H9 (cell line): ENCODE results near the gene CLEC16A. TPM values are rescaled to one million over a fixed set of nuclear protein-coding genes. Genes with fewer than 3 reads are reported as not detected.

Experiments
- DNase-seq: peaks from one replicate; pipeline ENCODE4 v3.0.0-alpha.2; 2017
- H2AFZ ChIP-seq: one replicate; pipeline ENCODE4 v1.6.1; 2013; ENCODE audit warnings: mild to moderate bottlenecking, low read length, control low read depth, moderate library complexity
- H2AK5ac ChIP-seq: 2 replicates; pipeline ENCODE4 v1.6.1; 2013; ENCODE audit warnings: low read length, control low read depth, mixed read lengths; ENCODE audit not compliant: insufficient read length
- H2BK120ac ChIP-seq: one replicate; pipeline ENCODE4 v1.6.1; 2013; ENCODE audit warnings: low read depth, mild to moderate bottlenecking, low read length, control low read depth, inconsistent platforms; ENCODE audit not compliant: poor library complexity, severe bottlenecking
- H2BK12ac ChIP-seq: 2 replicates; pipeline ENCODE4 v1.6.1; 2013; ENCODE audit warnings: low read length, control low read depth, mixed read lengths, low read depth; ENCODE audit not compliant: insufficient read length
- H2BK15ac ChIP-seq: 2 replicates; pipeline ENCODE4 v1.6.1; 2013; ENCODE audit warnings: low read depth, low read length, control low read depth
- H2BK20ac ChIP-seq: one replicate; pipeline ENCODE4 v1.6.1; 2013; ENCODE audit warnings: low read depth, mild to moderate bottlenecking, low read length, control low read depth, inconsistent platforms; ENCODE audit not compliant: poor library complexity, severe bottlenecking
- H2BK5ac ChIP-seq: 2 replicates; pipeline ENCODE4 v1.6.1; 2013; ENCODE audit warnings: low read length, control low read depth, mixed read lengths; ENCODE audit not compliant: insufficient read length
- H3K14ac ChIP-seq: 2 replicates; pipeline ENCODE4 v1.6.1; 2013; ENCODE audit warnings: low read length, control low read depth; ENCODE audit not compliant: insufficient read depth
- H3K18ac ChIP-seq: 2 replicates; pipeline ENCODE4 v1.6.1; 2013; ENCODE audit warnings: low read depth, mild to moderate bottlenecking, mixed read lengths, low read length, control low read depth; ENCODE audit not compliant: insufficient read length
- H3K23ac ChIP-seq: 2 replicates; pipeline ENCODE4 v1.6.1; 2013; ENCODE audit warnings: low read length, control low read depth, mixed read lengths, low read depth; ENCODE audit not compliant: insufficient read length
- H3K23me2 ChIP-seq: 2 replicates; pipeline ENCODE4 v1.6.1; 2013; ENCODE audit warnings: low read depth, mild to moderate bottlenecking, mixed read lengths, low read length, control low read depth; ENCODE audit not compliant: insufficient read length, poor library complexity, severe bottlenecking
- H3K27ac ChIP-seq: 2 replicates; pipeline ENCODE4 v1.5.1; 2013; ENCODE audit warnings: low read length, control low read depth, mixed read lengths, low read depth; ENCODE audit not compliant: insufficient read length
- H3K27me3 ChIP-seq: 2 replicates; pipeline ENCODE4 v1.6.1; 2013; ENCODE audit warnings: low read length, control low read depth, inconsistent platforms; ENCODE audit not compliant: insufficient read depth
- H3K4ac ChIP-seq: 2 replicates; pipeline ENCODE4 v1.6.1; 2013; ENCODE audit warnings: low read depth, mild to moderate bottlenecking, control low read depth, inconsistent platforms, low read length, moderate library complexity
- H3K4me1 ChIP-seq: 2 replicates; pipeline ENCODE4 v1.6.1; 2013; ENCODE audit warnings: low read length, control low read depth, inconsistent platforms; ENCODE audit not compliant: insufficient read depth
- H3K4me2 ChIP-seq: 2 replicates; pipeline ENCODE4 v1.6.1; 2013; ENCODE audit warnings: low read length, control low read depth, mixed read lengths; ENCODE audit not compliant: insufficient read length, insufficient read depth
- H3K56ac ChIP-seq: 2 replicates; pipeline ENCODE4 v1.6.1; 2013; ENCODE audit warnings: low read depth, mild to moderate bottlenecking, mixed read lengths, low read length, control low read depth; ENCODE audit not compliant: insufficient read length
- H3K79me1 ChIP-seq: 2 replicates; pipeline ENCODE4 v1.6.1; 2013; ENCODE audit warnings: low read depth, mild to moderate bottlenecking, moderate library complexity, low read length, control low read depth, inconsistent platforms; ENCODE audit not compliant: insufficient read depth, poor library complexity, severe bottlenecking
- H3K79me2 ChIP-seq: 2 replicates; pipeline ENCODE4 v1.6.1; 2013; ENCODE audit warnings: low read length, control low read depth, inconsistent platforms; ENCODE audit not compliant: insufficient read depth
- H3K9ac ChIP-seq: 2 replicates; pipeline ENCODE4 v1.6.1; 2013; ENCODE audit warnings: low read length, control low read depth, mixed read lengths; ENCODE audit not compliant: insufficient read length; ENCODE audit errors: extremely low read depth
- H3K9me3 ChIP-seq: one replicate; pipeline ENCODE4 v1.6.1; 2013; ENCODE audit warnings: low read depth, low read length, inconsistent platforms; ENCODE audit not compliant: control insufficient read depth
- H3T11ph ChIP-seq: one replicate; pipeline ENCODE4 v1.6.1; 2013; ENCODE audit warnings: mild to moderate bottlenecking, low read length, control low read depth, inconsistent platforms
- H4K20me1 ChIP-seq: one replicate; pipeline ENCODE4 v1.6.1; 2013; ENCODE audit not compliant: control insufficient read depth, insufficient read length, insufficient read depth
- H4K5ac ChIP-seq: 2 replicates; pipeline ENCODE4 v1.6.1; 2013; ENCODE audit warnings: low read depth, mild to moderate bottlenecking, mixed read lengths, low read length, control low read depth; ENCODE audit not compliant: insufficient read length
- H4K8ac ChIP-seq: replicated peaks from 2 replicates; pipeline ENCODE4 v1.6.1; 2013; ENCODE audit warnings: low read length, control low read depth, mixed read lengths, low read depth; ENCODE audit not compliant: insufficient read length
- H4K91ac ChIP-seq: 2 replicates; pipeline ENCODE4 v1.6.1; 2013; ENCODE audit warnings: low read depth, mild to moderate bottlenecking, moderate library complexity, mixed read lengths, low read length, control low read depth; ENCODE audit not compliant: insufficient read length
- H3K27ac Mint-ChIP-seq, 3 experiments: 2 replicates in 2 of 3; 3 replicates in 1 of 3; pipeline ENCODE4 v1.8.0; 2020 to 2021; ENCODE audit warnings: mixed read lengths in 3 of 3, mild to moderate bottlenecking in 1 of 3, moderate library complexity in 1 of 3
- H3K27me3 Mint-ChIP-seq: 2 replicates; pipeline ENCODE4 v1.8.0; 2021; ENCODE audit warnings: low read depth, mild to moderate bottlenecking, moderate library complexity, mixed read lengths
- H3K36me3 Mint-ChIP-seq, 3 experiments: 2 replicates in 2 of 3; 3 replicates in 1 of 3; pipeline ENCODE4 v1.8.0; 2020 to 2021; ENCODE audit warnings: low read depth in 3 of 3, mixed read lengths in 3 of 3; ENCODE audit not compliant: insufficient read depth in 1 of 3
- H3K4me1 Mint-ChIP-seq, 2 experiments: 2 replicates each; pipeline ENCODE4 v1.8.0; 2020; ENCODE audit warnings: mixed read lengths in 2 of 2
- H3K4me3 Mint-ChIP-seq, 2 experiments: 2 replicates in 1 of 2; 3 replicates in 1 of 2; pipeline ENCODE4 v1.8.0; 2020 to 2021; ENCODE audit warnings: mild to moderate bottlenecking in 2 of 2, mixed read lengths in 2 of 2, moderate library complexity in 1 of 2
- H3K9me3 Mint-ChIP-seq, 2 experiments: 2 replicates in 1 of 2; 3 replicates in 1 of 2; pipeline ENCODE4 v1.8.0; 2020; ENCODE audit warnings: mild to moderate bottlenecking in 2 of 2, mixed read lengths in 2 of 2, moderate library complexity in 1 of 2
- CTCF ChIP-seq: fragments of 200-600 bp; sonication (generic); conservative IDR thresholded peaks from 3 replicates; pipeline ENCODE4 v1.8.0; 2021; ENCODE audit warnings: antibody characterized with exemption, mild to moderate bottlenecking
- WGBS: extraction: QIAGEN DNeasy Blood & Tissue Kit; methylation state at CpG from one replicate; pipeline ENCODE4 v1.1.7; 2013; ENCODE audit warnings: missing lambda C conversion rate, low lambda C conversion rate, mixed read lengths; ENCODE audit not compliant: insufficient read length; ENCODE audit errors: extremely low coverage; 5-methylcytosine and 5-hydroxymethylcytosine counted together
- total RNA-seq: library from RNA; stranded (reverse); gene quantifications from 2 replicates; pipeline ENCODE4 v1.2.1, GENCODE V29; 2021

Gene CLEC16A
- total RNA-seq, 1 experiment from 2014 or later = 15.2 TPM

- Histone ChIP-seq H3K9ac (no peak overlapping the region), H4K8ac (no peak overlapping the region), H2BK20ac (no peak overlapping the region), H3K27ac (no peak overlapping the region), H3T11ph (no peak overlapping the region), H3K23me2 (no peaks in the 10 kb centered on the region), H3K56ac (no peak overlapping the region), H3K79me2 (no peaks in the 10 kb centered on the region), H2AK5ac (no peak overlapping the region), H4K5ac (no peak overlapping the region), H3K9me3 (no peaks in the 10 kb centered on the region), H3K14ac (no peak overlapping the region), H2BK5ac (no peak overlapping the region), H3K4me2 (no peak overlapping the region), H3K18ac (no peak overlapping the region), H2BK12ac (no peak overlapping the region), H4K91ac (no peak overlapping the region), H3K4me1 (no peaks in the 10 kb centered on the region), H4K20me1 (no peaks in the 10 kb centered on the region), H2AFZ (no peak overlapping the region), H3K23ac (no peak overlapping the region), H3K4ac (no peak overlapping the region), H2BK120ac (no peak overlapping the region), H3K27me3 (no peaks in the 10 kb centered on the region), H3K79me1 (no peaks in the 10 kb centered on the region), H2BK15ac (no peak overlapping the region)
- Mint-ChIP-seq H3K36me3 (peaks cover 3 to 18% (median 4%) of the 10 kb centered on the region in 3 experiments; a peak in 4 of 7 replicates), H3K9me3 (no peaks in the 10 kb centered on the region), H3K4me1 (peaks cover 5 to 11% of the 10 kb centered on the region in 2 experiments), H3K27me3 (no peaks in the 10 kb centered on the region), H3K27ac (no peak overlapping the region), H3K4me3 (no peak overlapping the region)
- WGBS = no CpG with 5 or more reads among the region's 4 CpGs
- DNase-seq = no peak
- TF ChIP-seq CTCF = no peak
Measured at GRCh38 chr16:10992112-10992511, 47.7 kb downstream of the CLEC16A start.
